C4-2B (cell line): ENCODE data around the gene PIGK.

Experiments
- CTCF ChIP-seq: fragments of 450-650 bp; conservative IDR thresholded peaks from 2 replicates; pipeline ENCODE4 v1.5.1; 2017; ENCODE audit warnings: mild to moderate bottlenecking
- ZFX ChIP-seq: fragments of 450-650 bp; IDR thresholded peaks from 2 replicates; pipeline ENCODE4 v1.6.1; 2017

GRCh38 chr1:77133731-77134358 is 85.4 kb downstream of the PIGK start:
- no peak for TF ChIP-seq CTCF
- TF ChIP-seq ZFX = no peak
